ENCODE data around the gene MEGF11.

The MEGF11 gene

GRCh38 chr15:65922621-65923020 is 330.9 kb downstream of the MEGF11 start:
- no peak for DNase-seq (ENCODE audit: low read depth in 2 of 2, low spot score in 1 of 2)

DNA sequence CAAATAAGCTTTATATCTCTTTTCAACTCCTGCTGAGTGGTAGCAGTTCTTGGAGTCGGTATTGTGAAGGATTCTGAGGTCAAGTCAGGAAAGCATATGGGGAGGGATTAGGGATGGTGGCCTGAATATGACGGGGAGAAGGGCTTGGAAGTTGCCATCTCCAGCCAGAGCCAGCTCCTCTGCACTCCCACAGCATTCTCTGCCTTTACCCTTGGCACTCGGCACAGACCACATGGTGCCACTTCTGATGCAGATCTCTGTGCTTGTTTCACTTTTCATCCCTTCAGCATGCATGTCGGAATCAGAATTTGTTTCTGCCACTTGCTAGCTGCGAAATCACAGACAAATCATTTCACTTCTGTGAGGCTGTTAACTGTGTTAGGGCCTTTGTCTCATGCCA is 331.8 kb downstream of the MEGF11 start:
- DNase-seq (ENCODE audit: low read depth in 2 of 2, low spot score in 1 of 2): no peak

GRCh38 chr15:65920825-65921309 is 332.7 kb downstream of the MEGF11 start:
- no peak for DNase-seq (ENCODE audit: low read depth in 2 of 2, low spot score in 1 of 2)

DNA sequence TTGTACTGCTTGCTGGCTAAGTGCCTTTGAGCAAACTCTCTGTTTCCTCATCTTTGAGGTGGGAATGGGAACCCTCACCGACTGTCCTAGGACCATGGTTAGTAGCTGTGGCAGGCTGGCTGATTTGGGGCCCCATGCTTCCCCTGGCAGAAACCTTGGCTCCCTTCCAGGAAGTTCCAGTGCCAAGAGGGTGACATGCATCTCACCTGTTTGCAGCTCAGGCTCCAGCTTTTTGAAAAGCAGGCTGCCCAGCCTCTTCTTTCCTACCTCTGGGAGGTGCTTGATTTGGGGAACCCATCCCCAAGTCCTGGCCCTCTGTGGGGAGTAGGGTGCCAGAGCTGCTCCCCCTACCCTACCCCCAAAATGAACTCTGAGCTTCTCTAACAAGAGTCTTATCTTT is 333.4 kb downstream of the MEGF11 start:
- no peak for DNase-seq (ENCODE audit: low read depth in 2 of 2, low spot score in 1 of 2)

GRCh38 chr15:65919353-65919752 is 334.2 kb downstream of the MEGF11 start:
- no peak for DNase-seq (ENCODE audit: low read depth in 2 of 2, low spot score in 1 of 2)

DNA sequence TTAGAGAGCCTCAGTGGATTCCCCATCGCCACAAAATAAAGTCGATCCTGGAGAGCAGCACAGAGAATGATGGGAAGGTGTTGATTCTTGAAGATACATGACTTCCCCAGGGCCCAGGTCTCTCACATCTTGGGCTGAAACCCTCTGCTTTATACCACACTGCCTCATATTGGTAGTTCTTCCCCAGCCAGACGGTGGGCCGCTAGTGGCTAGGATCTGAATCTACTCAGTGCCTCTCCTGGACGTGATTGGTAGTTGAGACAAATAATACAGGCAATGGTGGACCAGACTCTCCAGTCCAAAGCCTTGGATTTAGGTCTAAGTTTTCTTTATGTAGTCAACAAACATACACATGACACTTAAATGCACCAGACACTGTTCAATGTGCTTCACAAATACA is 334.6 kb downstream of the MEGF11 start:
- no peak for DNase-seq (ENCODE audit: low read depth in 2 of 2, low spot score in 1 of 2)

- DNase-seq (ENCODE audit: low read depth in 2 of 2, low spot score in 1 of 2): no peak
Measured at GRCh38 chr15:65918357-65918920, 335.1 kb downstream of the MEGF11 start.

GRCh38 chr15:65917936-65918335 is 335.6 kb downstream of the MEGF11 start:
- DNase-seq (ENCODE audit: low read depth in 2 of 2, low spot score in 1 of 2): no peak

- DNase-seq (ENCODE audit: low read depth in 2 of 2, low spot score in 1 of 2): no peak
Measured at GRCh38 chr15:65917407-65917756, 336.2 kb downstream of the MEGF11 start.

GRCh38 chr15:65916664-65917406 is 336.7 kb downstream of the MEGF11 start:
- DNase-seq (ENCODE audit: low read depth in 2 of 2, low spot score in 1 of 2): no peak

DNA sequence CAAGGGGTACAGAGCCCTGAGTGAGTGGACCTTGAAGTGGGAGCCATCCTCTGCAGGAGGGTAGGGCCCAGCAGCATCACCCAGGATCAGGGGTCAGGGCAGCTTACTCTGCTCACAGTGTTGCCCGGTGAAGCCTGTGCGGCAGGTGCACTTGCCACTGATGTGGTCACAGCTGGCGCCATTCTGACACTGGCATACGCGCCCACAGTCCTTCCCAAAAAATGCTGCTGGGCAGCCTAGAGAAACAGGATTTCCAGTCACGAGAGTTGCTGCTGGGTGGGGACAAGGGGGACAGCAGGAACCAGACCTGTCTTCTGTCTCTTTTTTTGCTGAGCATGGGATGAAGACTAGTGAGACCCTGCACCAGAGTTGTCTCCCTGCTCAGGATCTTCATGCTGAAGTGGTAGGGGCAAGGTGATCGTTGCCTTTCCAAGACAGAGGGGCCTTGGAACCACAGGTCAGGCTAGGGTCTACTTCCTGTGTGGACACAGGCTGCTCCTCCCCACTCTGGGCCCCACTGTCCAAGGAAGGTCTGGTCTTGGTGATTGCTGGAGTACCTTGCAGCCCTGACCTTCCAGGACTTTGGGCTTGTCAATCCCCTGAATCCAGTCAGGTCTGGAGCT is 337.4 kb downstream of the MEGF11 start:
- DNase-seq (ENCODE audit: low read depth in 2 of 2, low spot score in 1 of 2): no peak

GRCh38 chr15:65914981-65915925 is 338.3 kb downstream of the MEGF11 start:
- no peak for DNase-seq (ENCODE audit: low read depth in 2 of 2, low spot score in 1 of 2)

DNA sequence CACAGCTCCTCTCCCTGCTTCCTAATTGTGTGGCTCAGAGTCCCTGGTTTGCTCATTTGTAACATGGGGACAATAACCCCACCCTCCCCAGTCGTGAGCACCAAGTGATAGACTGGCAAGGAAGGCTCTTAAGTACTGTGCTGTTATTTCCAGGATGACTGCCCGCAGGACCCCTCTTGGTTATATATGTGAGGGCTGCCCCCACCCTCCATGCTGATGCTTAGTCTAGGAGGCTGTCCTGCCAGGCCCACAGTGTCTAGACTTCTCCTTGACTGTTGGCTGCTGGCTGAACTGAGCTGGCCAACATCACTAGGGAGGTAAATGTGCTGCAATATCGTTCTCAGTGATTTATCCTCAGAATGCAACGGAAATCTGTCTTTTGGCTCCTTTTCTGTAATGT is 339.2 kb downstream of the MEGF11 start:
- DNase-seq (ENCODE audit: low read depth in 2 of 2, low spot score in 1 of 2): no peak

DNA sequence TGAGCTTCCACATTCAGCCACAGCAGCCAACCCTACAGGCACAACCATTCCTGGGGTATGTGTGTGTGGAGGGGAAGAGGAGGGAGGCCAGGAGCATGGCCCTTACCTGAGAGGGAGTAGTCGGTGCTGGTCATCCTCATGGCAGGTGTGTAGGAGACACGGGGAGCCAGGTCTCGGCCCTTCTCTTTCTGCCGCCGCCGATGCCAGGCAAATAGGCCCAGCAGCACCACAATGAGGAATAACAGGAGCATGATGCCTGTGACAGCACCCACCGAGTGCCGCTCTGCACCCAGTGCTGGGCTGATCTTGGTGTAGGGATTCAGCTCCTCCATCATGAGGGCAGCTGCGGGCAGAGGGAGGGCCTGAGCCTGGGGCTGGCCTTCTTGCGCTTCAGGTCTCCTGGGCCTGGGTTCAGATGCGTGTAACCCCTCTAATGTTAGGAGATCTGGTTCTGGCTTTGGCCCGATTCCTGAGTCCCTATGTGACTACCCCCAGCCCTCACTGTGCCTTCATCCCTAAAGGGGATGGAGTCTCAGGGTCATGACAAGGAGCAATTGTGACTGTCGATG is 339.8 kb downstream of the MEGF11 start:
- DNase-seq (ENCODE audit: low read depth in 2 of 2, low spot score in 1 of 2): no peak

- DNase-seq (ENCODE audit: low read depth in 2 of 2, low spot score in 1 of 2): no peak
Measured at GRCh38 chr15:65912235-65912634, 341.3 kb downstream of the MEGF11 start.

GRCh38 chr15:65910341-65910740 is 343.2 kb downstream of the MEGF11 start:
- DNase-seq (ENCODE audit: low read depth in 2 of 2, low spot score in 1 of 2): no peak

- DNase-seq (ENCODE audit: low read depth in 2 of 2, low spot score in 1 of 2): no peak
Measured at GRCh38 chr15:65909831-65910230, 343.7 kb downstream of the MEGF11 start.

DNA sequence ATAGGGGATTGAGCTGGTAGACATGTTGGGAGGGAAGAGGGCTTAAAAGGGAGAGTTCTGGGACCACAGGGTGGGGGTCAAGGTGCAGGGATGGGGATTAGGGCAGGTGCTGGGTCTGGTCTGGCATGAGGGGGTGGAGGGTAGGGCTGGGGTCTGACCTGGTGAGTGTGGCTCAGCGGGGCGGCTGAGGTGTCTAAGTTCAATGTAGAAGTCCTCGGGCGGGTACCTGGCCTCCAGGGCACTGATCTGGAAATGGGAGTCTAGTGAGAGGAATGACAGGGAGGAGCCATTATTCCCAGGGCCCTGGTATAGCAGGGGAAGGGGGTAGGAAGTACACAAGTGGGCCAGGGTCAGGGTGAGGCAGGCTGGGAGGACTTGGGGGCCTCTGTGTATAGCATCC is 344.7 kb downstream of the MEGF11 start:
- no peak for DNase-seq (ENCODE audit: low read depth in 2 of 2, low spot score in 1 of 2)

GRCh38 chr15:65907661-65908060 is 345.9 kb downstream of the MEGF11 start:
- DNase-seq (ENCODE audit: low read depth in 2 of 2, low spot score in 1 of 2): no peak

DNA sequence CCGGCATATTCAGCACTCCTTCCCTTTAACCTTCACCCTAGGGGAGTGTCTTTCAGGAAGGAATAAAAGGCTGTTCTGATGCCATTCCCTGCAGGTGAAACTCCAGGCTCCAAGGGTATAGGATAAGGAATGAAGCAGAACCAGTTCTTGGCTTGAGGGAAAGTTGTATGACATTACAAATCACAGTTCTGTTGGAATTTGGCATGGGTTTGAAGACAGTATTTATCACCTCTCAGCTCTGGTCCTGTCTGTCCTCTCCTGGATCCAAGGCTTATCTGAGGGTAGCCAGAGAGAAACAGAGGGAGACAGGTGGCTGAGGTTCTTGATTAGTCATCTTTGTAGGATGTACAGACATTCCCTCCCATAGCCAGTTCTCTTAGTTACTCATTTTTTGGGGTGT is 347.2 kb downstream of the MEGF11 start:
- DNase-seq (ENCODE audit: low read depth in 2 of 2, low spot score in 1 of 2): no peak

DNA sequence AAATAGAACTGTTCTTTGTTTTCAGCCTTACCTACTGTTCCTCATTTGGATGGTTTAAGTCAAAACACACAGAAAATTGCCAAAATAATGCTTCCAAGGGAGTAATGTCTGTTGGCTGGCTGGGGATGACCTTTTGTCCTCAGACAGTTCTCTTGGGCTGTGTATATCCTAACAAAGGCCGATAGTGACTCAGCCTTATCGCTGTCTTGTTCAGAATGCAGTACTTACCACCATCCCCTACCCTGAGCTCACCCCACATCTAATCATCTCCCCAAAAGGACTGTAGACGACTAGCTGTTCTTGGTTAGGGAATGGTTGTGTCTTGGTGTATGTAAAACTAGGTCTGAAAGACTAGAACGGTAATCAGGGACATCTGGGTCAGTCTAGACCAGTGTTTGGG is 349.2 kb downstream of the MEGF11 start:
- no peak for DNase-seq (ENCODE audit: low read depth in 2 of 2, low spot score in 1 of 2)
